GM12891 (cell line): Measurements from ENCODE around the gene PLS3.

Experiments used
- PAX5 ChIP-seq: IDR thresholded peaks from 2 replicates; pipeline ENCODE4 v1.6.1; 2011; ENCODE audit warnings: low read length, moderate library complexity, mild to moderate bottlenecking; ENCODE audit not compliant: insufficient read depth, severe bottlenecking
- POLR2A ChIP-seq: IDR thresholded peaks from 2 replicates; pipeline ENCODE4 v1.6.1; 2011; ENCODE audit warnings: low read depth, low read length, control low read depth
- POLR2AphosphoS5 ChIP-seq: IDR thresholded peaks from 2 replicates; pipeline ENCODE4 v1.6.1; 2011; ENCODE audit warnings: low read depth, low read length, control low read depth
- POU2F2 ChIP-seq: IDR thresholded peaks from 2 replicates; pipeline ENCODE4 v1.6.1; 2011; ENCODE audit warnings: low read depth, mild to moderate bottlenecking, control low read depth, low read length, moderate library complexity
- SPI1 ChIP-seq: IDR thresholded peaks from 2 replicates; pipeline ENCODE4 v1.6.1; 2011; ENCODE audit warnings: low read depth, low read length, control low read depth
- TAF1 ChIP-seq: IDR thresholded peaks from 2 replicates; pipeline ENCODE4 v1.6.1; 2011; ENCODE audit warnings: low read depth, low read length, control low read depth

DNA sequence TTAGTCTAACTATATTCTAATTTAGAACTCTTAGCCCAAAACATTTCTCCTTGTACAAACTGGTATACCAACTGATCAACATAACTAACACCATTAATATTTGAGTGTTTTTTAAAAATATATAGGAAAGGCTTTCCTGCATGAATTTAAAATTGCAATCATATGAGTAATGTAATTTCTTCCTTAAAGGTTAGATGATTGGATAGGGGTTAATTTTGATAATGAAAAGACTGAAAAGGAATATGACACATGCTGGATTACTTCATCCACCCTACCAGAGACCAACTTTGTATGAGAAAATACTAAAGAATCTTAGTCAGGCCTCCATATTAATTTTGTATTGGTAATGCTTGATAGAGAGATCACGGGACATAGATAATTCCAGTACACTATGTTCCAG, 25.1 kb upstream of the PLS3 start:
- no peak for TF ChIP-seq POLR2AphosphoS5
- TF ChIP-seq SPI1, result no peak
- TF ChIP-seq POLR2A, result no peak
- TF ChIP-seq TAF1, result no peak
- no peak for TF ChIP-seq POU2F2
- no peak for TF ChIP-seq PAX5
